ENCODE results near the gene EN1. TPM values are rescaled to one million over a fixed set of nuclear protein-coding genes. Genes with fewer than 3 reads are reported as not detected.

EN1 gene
- total RNA-seq, 1 donor from 2014 or later = not detected

DNA sequence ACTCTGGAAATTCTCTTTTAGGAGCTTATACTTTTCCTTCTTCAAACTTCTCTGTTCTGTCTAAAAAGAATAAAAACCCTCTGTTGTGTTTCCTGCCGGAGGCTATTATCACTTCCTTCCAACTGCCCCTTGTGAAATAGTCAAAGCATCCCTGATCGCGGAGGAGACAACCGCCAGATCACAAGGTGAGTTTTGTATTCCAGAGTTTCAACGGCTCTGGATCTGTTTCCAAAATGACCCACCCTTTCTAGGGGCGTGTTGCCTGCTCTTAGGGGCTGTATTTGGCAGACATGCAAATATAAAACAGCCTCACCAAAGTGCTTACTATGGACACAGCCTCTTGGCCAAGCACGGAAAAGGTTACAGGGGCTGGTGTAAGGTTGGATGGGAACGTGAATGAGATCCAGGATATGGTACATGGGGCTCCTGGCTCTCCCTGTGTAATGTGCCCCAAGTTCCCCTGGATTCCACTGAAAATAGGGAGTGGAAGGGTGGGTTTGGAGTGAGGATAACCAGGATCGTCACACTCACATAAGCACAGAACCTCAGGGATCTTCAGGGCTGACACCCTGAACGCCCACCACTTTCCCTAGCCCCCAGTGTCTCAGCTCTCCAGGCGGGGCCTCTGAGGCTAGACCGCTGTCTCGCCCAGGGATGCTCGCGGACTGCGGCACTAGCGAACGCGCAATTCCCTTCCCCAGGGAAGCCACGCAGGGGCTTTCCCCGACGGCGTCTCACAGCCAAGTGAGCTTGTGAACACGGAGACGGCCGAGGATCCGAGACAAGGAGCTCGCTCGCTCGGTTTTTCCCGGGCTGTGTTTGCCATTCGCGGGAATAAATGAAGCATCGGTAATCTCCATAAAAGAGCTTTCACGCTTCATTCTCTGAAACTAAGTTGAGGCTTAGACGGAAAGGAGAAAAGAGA is 14.4 kb downstream of the EN1 start:
- no peak for DNase-seq (ENCODE audit: extremely low spot score in 2 of 2)
- TF ChIP-seq POLR2AphosphoS5 (IDR thresholded peaks at IDR 0.05; ENCODE audit: insufficient read depth in 1 of 2, low read depth in 1 of 2) = no peak
- no peak for TF ChIP-seq POLR2A (IDR thresholded peaks at IDR 0.05)
- TF ChIP-seq, protein P1, sequence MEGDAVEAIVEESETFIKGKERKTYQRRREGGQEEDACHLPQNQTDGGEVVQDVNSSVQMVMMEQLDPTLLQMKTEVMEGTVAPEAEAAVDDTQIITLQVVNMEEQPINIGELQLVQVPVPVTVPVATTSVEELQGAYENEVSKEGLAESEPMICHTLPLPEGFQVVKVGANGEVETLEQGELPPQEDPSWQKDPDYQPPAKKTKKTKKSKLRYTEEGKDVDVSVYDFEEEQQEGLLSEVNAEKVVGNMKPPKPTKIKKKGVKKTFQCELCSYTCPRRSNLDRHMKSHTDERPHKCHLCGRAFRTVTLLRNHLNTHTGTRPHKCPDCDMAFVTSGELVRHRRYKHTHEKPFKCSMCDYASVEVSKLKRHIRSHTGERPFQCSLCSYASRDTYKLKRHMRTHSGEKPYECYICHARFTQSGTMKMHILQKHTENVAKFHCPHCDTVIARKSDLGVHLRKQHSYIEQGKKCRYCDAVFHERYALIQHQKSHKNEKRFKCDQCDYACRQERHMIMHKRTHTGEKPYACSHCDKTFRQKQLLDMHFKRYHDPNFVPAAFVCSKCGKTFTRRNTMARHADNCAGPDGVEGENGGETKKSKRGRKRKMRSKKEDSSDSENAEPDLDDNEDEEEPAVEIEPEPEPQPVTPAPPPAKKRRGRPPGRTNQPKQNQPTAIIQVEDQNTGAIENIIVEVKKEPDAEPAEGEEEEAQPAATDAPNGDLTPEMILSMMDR (IDR thresholded peaks at IDR 0.05) = no peak
- intact Hi-C loops (cut with DNase I) = no loop called here
- H3K4me3 ChIP-seq = no peak overlapping the region
- H3K27ac ChIP-seq = no peak overlapping the region
- H3K4me1 ChIP-seq = peaks cover 18% of the 10 kb centered on the region
- no peaks in the 10 kb centered on the region for H3K36me3 ChIP-seq
- peaks cover 13% of the 10 kb centered on the region for H3K27me3 ChIP-seq
- no peaks in the 10 kb centered on the region for H3K9me3 ChIP-seq

- no peak overlapping the region for H3K4me3 ChIP-seq
- no peak for TF ChIP-seq POLR2A (IDR thresholded peaks at IDR 0.05)
- TF ChIP-seq, protein P1 (IDR thresholded peaks at IDR 0.05) = no peak
- TF ChIP-seq POLR2AphosphoS5 (IDR thresholded peaks at IDR 0.05; ENCODE audit: insufficient read depth in 1 of 2, low read depth in 1 of 2) = no peak
- peaks cover 13% of the 10 kb centered on the region for H3K27me3 ChIP-seq
- intact Hi-C loops (cut with DNase I) = no loop called here
- peaks cover 18% of the 10 kb centered on the region for H3K4me1 ChIP-seq
- H3K27ac ChIP-seq = no peak overlapping the region
- DNase-seq (ENCODE audit: extremely low spot score in 2 of 2) = no peak
- no peaks in the 10 kb centered on the region for H3K9me3 ChIP-seq
- H3K36me3 ChIP-seq = no peaks in the 10 kb centered on the region
These were observed 15.2 kb downstream of the EN1 start for GRCh38 chr2:118832071-118832790.

DNA sequence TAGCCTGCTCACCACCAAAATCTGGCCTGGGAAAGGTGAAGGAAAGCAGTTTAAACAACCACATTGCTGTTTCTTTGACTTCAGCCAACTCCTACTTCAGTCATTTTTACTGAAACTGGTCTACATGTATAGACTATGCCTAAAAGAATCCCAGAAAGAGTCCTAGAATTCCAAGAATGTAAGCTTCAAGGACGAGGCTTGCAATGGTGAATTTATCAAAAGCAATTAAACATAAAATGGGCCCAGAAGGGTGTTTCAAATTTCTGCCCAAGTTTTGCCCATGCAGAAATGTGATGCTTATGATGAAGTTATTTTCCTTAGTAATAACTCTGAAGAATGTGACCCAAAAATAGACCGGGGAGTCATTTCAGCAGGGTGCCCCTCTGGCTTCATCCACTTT is 16.6 kb downstream of the EN1 start:
- DNase-seq (ENCODE audit: extremely low spot score in 2 of 2) = no peak
- Histone ChIP-seq H3K4me3 (no peak overlapping the region), H3K27ac (no peak overlapping the region), H3K27me3 (peaks cover 7% of the 10 kb centered on the region), H3K36me3 (no peaks in the 10 kb centered on the region), H3K9me3 (no peaks in the 10 kb centered on the region), H3K4me1 (peaks cover 13% of the 10 kb centered on the region)
- no peak for TF ChIP-seq POLR2AphosphoS5 (IDR thresholded peaks at IDR 0.05; ENCODE audit: insufficient read depth in 1 of 2, low read depth in 1 of 2)
- no peak for TF ChIP-seq POLR2A (IDR thresholded peaks at IDR 0.05)
- TF ChIP-seq, protein P1 (IDR thresholded peaks at IDR 0.05) = no peak
- intact Hi-C loops (cut with DNase I) = no loop called here

DNA sequence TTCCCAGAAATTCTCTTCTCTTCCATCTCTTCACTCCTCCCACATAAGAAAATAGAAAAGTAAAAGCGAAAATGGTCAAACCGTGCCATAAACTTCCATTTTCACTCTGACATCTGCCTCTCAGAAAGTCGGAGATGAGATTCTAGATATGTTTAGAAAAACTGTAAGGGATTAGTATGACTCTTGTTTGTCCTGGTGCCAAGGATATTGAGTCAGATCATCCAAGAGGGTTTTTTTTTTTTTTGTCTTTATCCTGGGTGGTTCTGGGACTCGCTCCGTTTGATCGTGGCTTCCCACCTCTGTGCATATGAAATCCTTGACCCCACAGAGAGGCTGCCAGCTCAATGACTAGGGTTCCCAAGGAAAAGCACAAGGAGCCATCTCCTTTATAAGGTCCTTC is 17.3 kb downstream of the EN1 start:
- Histone ChIP-seq H3K4me1 (peaks cover 5% of the 10 kb centered on the region), H3K27me3 (peaks cover under 1% of the 10 kb centered on the region), H3K27ac (no peak overlapping the region), H3K9me3 (no peaks in the 10 kb centered on the region), H3K36me3 (no peaks in the 10 kb centered on the region), H3K4me3 (no peak overlapping the region)
- TF ChIP-seq POLR2A (IDR thresholded peaks at IDR 0.05) (no peak), POLR2AphosphoS5 (IDR thresholded peaks at IDR 0.05; ENCODE audit: insufficient read depth in 1 of 2, low read depth in 1 of 2) (no peak)
- TF ChIP-seq, protein P1 (IDR thresholded peaks at IDR 0.05) = no peak
- no peak for DNase-seq (ENCODE audit: extremely low spot score in 2 of 2)
- intact Hi-C loops (cut with DNase I) = no loop called here

Measured in vagina (tissue), 2 donors.